PC-9 (cell line): ENCODE results near the gene C9orf78. TPM values are rescaled to one million over a fixed set of nuclear protein-coding genes. Genes with fewer than 3 reads are reported as not detected.

ENCODE experiments used
- BruUV-seq: library from RNA; stranded (reverse); fragments of 400-500 nt; replicated peaks from 2 replicates; lab custom pipeline; 2021; lab: Mats Ljungman, UMichigan
- CTCF ChIA-PET: fragments of 300-600 bp; sonication (Branson Sonifier 250); formaldehyde crosslinking; loops from one replicate; lab custom pipeline; 2022; ENCODE audit warnings: antibody characterized with exemption; lab: Charles Lee
- POLR2A ChIA-PET: fragments of 300-600 bp; sonication (Branson Sonifier 250); formaldehyde crosslinking; loops from one replicate; lab custom pipeline; 2022; ENCODE audit warnings: antibody characterized with exemption; ENCODE audit not compliant: unreplicated experiment; lab: Charles Lee
- DNase-seq, 2 experiments: peaks; one replicate each; pipeline versions ENCODE4 v3.0.0 to v3.0.0-alpha.2; 2015 to 2022; ENCODE audit warnings: mixed read lengths in 1 of 2
- H2AFZ ChIP-seq: fragments of 200-600 bp; sonication (generic); 2 replicates; pipeline ENCODE4 v1.8.1; 2017; ENCODE audit warnings: antibody characterized with exemption
- H3F3A ChIP-seq: fragments of 200-600 bp; sonication (generic); 2 replicates; pipeline ENCODE4 v1.8.1; 2017; ENCODE audit warnings: antibody characterized with exemption, mild to moderate bottlenecking, low read depth; ENCODE audit not compliant: insufficient read depth
- H3K27ac ChIP-seq: fragments of 200-600 bp; sonication (generic); 2 replicates; pipeline ENCODE4 v1.6.1; 2016; ENCODE audit warnings: mixed run types
- H3K27me3 ChIP-seq: fragments of 200-600 bp; sonication (generic); 2 replicates; pipeline ENCODE4 v1.6.1; 2016; ENCODE audit warnings: low read depth, mixed run types; ENCODE audit not compliant: insufficient read depth
- H3K36me3 ChIP-seq: fragments of 200-600 bp; sonication (generic); 2 replicates; pipeline ENCODE4 v1.6.1; 2016; ENCODE audit warnings: low read depth, mixed run types
- H3K4me1 ChIP-seq: fragments of 200-600 bp; sonication (generic); replicated peaks from 2 replicates; pipeline ENCODE4 v1.6.1; 2016; ENCODE audit warnings: mixed run types; ENCODE audit not compliant: insufficient read depth
- H3K4me2 ChIP-seq: fragments of 200-600 bp; sonication (generic); 2 replicates; pipeline ENCODE4 v1.6.1; 2017; ENCODE audit warnings: mixed run types
- H3K4me3 ChIP-seq: fragments of 200-600 bp; sonication (generic); 2 replicates; pipeline ENCODE4 v1.6.1; 2016; ENCODE audit warnings: mixed run types
- H3K79me2 ChIP-seq: fragments of 200-600 bp; sonication (generic); 2 replicates; pipeline ENCODE4 v1.6.1; 2017; ENCODE audit warnings: low read depth, mixed run types
- H3K9me2 ChIP-seq: fragments of 200-600 bp; sonication (generic); 2 replicates; pipeline ENCODE4 v1.8.1; 2017; ENCODE audit warnings: mild to moderate bottlenecking; ENCODE audit not compliant: insufficient read depth
- H3K9me3 ChIP-seq: fragments of 200-600 bp; sonication (generic); 2 replicates; pipeline ENCODE4 v1.8.1; 2016; ENCODE audit warnings: low read depth; ENCODE audit not compliant: insufficient read depth
- H4K20me1 ChIP-seq: fragments of 200-600 bp; sonication (generic); 2 replicates; pipeline ENCODE4 v1.8.1; 2017; ENCODE audit not compliant: insufficient read depth
- CTCF ChIP-seq: fragments of 200-600 bp; sonication (generic); conservative IDR thresholded peaks from 2 replicates; pipeline ENCODE4 v1.6.1; 2017; ENCODE audit warnings: mixed run types, antibody characterized with exemption, mild to moderate bottlenecking, moderate library complexity
- EZH2 ChIP-seq: fragments of 200-600 bp; sonication (generic); IDR thresholded peaks from 2 replicates; pipeline ENCODE4 v1.8.0; 2017; ENCODE audit warnings: antibody characterized with exemption, low read depth
- intact Hi-C: fragments of 100-400 bp; cut with micrococcal nuclease; formaldehyde crosslinking; loops from one replicate; pipeline ENCODE4 v1.10.0; 2022; ENCODE audit not compliant: unreplicated experiment
- total RNA-seq: library from RNA; stranded (reverse); gene quantifications from 2 replicates; pipeline ENCODE4 v1.2.3, GENCODE V29; 2021

The C9orf78 gene
- total RNA-seq, 1 experiment from 2014 or later, result 51.7 TPM

- Histone ChIP-seq H3K4me2 (no peak overlapping the region), H2AFZ (no peak overlapping the region), H4K20me1 (no peaks in the 10 kb centered on the region), H3K4me1 (peaks cover 30% of the 10 kb centered on the region), H3K79me2 (no peaks in the 10 kb centered on the region), H3K36me3 (no peaks in the 10 kb centered on the region), H3K27ac (no peak overlapping the region), H3K4me3 (no peak overlapping the region), H3K27me3 (no peaks in the 10 kb centered on the region), H3K9me2 (no peaks in the 10 kb centered on the region), H3K9me3 (no peaks in the 10 kb centered on the region), H3F3A (peaks cover 20% of the 10 kb centered on the region; the same call in 1 of the 2 replicates)
- POLR2A ChIA-PET, result no interaction called here
- CTCF ChIA-PET, result no interaction called here
- TF ChIP-seq EZH2 (no peak), CTCF (no peak)
- no TSS peak for BruUV-seq
- intact Hi-C loops, result loop anchor here (10.0 kb wide), 2 partner anchors 463 to 803 kb away; no protein-coding TSS in a partner anchor
- DNase-seq, result no peak
Observed at GRCh38 chr9:129881547-129882324, 46.7 kb upstream of the C9orf78 start.

- no TSS peak for BruUV-seq
- POLR2A ChIA-PET, result no interaction called here
- DNase-seq, result no peak
Observed at GRCh38 chr9:129880654-129881546, 45.8 kb upstream of the C9orf78 start.

More at GRCh38 chr9:129880654-129881546, 45.8 kb upstream of the C9orf78 start:
- H3K4me1 ChIP-seq, result peaks cover 21% of the 10 kb centered on the region
- CTCF ChIA-PET, result no interaction called here
- no peak overlapping the region for H3K4me2 ChIP-seq
- no peaks in the 10 kb centered on the region for H3K9me3 ChIP-seq
- TF ChIP-seq EZH2 (no peak), CTCF (no peak)
- no peak overlapping the region for H3K27ac ChIP-seq
- no peaks in the 10 kb centered on the region for H4K20me1 ChIP-seq
- no peak overlapping the region for H2AFZ ChIP-seq
- H3K4me3 ChIP-seq, result no peak overlapping the region
- no peaks in the 10 kb centered on the region for H3K79me2 ChIP-seq
- no peaks in the 10 kb centered on the region for H3K9me2 ChIP-seq
- intact Hi-C loops, result loop anchor here (10.0 kb wide), 2 partner anchors 464 to 804 kb away; no protein-coding TSS in a partner anchor
- no peaks in the 10 kb centered on the region for H3K36me3 ChIP-seq
- no peaks in the 10 kb centered on the region for H3K27me3 ChIP-seq
- H3F3A ChIP-seq, result peaks cover 15% of the 10 kb centered on the region; the same call in 1 of the 2 replicates
